Measurements from ENCODE around the gene CD300LD.

DNA sequence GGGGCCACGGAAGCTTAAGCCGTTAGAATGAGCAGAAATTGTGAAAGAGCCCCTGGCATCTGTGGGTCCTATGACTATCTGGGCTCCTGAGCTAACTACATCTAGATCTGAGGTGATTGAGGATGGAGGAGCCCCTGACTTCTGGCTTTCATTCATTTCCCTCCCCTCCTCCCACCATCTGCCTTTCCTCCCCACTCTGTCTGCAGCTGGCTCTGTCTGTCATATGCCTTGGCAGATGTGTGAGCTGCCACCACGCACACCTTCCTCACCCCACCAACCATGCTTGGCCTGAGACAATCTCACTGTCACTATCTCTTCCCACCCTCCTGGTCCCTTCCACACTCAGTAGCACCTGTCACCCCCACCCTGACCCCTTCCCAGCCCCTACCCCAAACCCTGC, 26.4 kb upstream of the CD300LD start:
- TF ChIP-seq ZNF146 (tag by site-specific recombination; IDR thresholded peaks at IDR 0.05) (no peak), ZNF19 (tag by site-specific recombination; IDR thresholded peaks at IDR 0.05; ENCODE audit: low read depth) (no peak), ZBTB8A (tag by site-specific recombination; IDR thresholded peaks at IDR 0.05) (no peak), ZNF114 (tag by site-specific recombination; IDR thresholded peaks at IDR 0.05) (no peak), PRDM1 (tag by site-specific recombination; IDR thresholded peaks at IDR 0.05) (no peak), ZNF366 (tag by site-specific recombination; conservative IDR thresholded peaks at IDR 0.05) (no peak), ZSCAN30 (tag by site-specific recombination; IDR thresholded peaks at IDR 0.05) (no peak)
- TF ChIP-seq, protein P1, sequence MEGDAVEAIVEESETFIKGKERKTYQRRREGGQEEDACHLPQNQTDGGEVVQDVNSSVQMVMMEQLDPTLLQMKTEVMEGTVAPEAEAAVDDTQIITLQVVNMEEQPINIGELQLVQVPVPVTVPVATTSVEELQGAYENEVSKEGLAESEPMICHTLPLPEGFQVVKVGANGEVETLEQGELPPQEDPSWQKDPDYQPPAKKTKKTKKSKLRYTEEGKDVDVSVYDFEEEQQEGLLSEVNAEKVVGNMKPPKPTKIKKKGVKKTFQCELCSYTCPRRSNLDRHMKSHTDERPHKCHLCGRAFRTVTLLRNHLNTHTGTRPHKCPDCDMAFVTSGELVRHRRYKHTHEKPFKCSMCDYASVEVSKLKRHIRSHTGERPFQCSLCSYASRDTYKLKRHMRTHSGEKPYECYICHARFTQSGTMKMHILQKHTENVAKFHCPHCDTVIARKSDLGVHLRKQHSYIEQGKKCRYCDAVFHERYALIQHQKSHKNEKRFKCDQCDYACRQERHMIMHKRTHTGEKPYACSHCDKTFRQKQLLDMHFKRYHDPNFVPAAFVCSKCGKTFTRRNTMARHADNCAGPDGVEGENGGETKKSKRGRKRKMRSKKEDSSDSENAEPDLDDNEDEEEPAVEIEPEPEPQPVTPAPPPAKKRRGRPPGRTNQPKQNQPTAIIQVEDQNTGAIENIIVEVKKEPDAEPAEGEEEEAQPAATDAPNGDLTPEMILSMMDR (tag by site-specific recombination; IDR thresholded peaks at IDR 0.05): no peak
- TF ChIP-seq, protein P2, sequence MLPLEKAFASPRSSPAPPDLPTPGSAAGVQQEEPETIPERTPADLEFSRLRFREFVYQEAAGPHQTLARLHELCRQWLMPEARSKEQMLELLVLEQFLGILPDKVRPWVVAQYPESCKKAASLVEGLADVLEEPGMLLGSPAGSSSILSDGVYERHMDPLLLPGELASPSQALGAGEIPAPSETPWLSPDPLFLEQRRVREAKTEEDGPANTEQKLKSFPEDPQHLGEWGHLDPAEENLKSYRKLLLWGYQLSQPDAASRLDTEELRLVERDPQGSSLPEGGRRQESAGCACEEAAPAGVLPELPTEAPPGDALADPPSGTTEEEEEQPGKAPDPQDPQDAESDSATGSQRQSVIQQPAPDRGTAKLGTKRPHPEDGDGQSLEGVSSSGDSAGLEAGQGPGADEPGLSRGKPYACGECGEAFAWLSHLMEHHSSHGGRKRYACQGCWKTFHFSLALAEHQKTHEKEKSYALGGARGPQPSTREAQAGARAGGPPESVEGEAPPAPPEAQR (tag by site-specific recombination; IDR thresholded peaks at IDR 0.05): no peak
- TF ChIP-seq, protein P3, sequence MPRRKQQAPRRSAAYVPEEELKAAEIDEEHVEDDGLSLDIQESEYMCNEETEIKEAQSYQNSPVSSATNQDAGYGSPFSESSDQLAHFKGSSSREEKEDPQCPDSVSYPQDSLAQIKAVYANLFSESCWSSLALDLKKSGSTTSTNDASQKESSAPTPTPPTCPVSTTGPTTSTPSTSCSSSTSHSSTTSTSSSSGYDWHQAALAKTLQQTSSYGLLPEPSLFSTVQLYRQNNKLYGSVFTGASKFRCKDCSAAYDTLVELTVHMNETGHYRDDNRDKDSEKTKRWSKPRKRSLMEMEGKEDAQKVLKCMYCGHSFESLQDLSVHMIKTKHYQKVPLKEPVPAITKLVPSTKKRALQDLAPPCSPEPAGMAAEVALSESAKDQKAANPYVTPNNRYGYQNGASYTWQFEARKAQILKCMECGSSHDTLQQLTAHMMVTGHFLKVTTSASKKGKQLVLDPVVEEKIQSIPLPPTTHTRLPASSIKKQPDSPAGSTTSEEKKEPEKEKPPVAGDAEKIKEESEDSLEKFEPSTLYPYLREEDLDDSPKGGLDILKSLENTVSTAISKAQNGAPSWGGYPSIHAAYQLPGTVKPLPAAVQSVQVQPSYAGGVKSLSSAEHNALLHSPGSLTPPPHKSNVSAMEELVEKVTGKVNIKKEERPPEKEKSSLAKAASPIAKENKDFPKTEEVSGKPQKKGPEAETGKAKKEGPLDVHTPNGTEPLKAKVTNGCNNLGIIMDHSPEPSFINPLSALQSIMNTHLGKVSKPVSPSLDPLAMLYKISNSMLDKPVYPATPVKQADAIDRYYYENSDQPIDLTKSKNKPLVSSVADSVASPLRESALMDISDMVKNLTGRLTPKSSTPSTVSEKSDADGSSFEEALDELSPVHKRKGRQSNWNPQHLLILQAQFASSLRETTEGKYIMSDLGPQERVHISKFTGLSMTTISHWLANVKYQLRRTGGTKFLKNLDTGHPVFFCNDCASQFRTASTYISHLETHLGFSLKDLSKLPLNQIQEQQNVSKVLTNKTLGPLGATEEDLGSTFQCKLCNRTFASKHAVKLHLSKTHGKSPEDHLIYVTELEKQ (tag by site-specific recombination; IDR thresholded peaks at IDR 0.05; ENCODE audit: borderline replicate concordance): no peak

All from HEK293 (cell line).